DOHH2 (cell line): ENCODE results near the gene ANO10.

Experiments used
- H3F3A ChIP-seq: fragments of 200-600 bp; sonication (generic), shearing (Covaris generic); 2 replicates; pipeline ENCODE4 v1.6.0; 2016; ENCODE audit warnings: antibody characterized with exemption, mild to moderate bottlenecking; ENCODE audit not compliant: control insufficient read depth, insufficient read depth
- H3K27ac ChIP-seq: fragments of 200-600 bp; sonication (generic); 2 replicates; pipeline ENCODE4 v1.5.1; 2014; ENCODE audit warnings: low read depth, mild to moderate bottlenecking, low read length, moderate library complexity
- H3K27me3 ChIP-seq: fragments of 200-600 bp; sonication (generic); 2 replicates; pipeline ENCODE4 v1.6.1; 2014; ENCODE audit warnings: mild to moderate bottlenecking, low read length, mixed read lengths; ENCODE audit not compliant: control insufficient read depth
- H3K36me3 ChIP-seq: fragments of 200-600 bp; sonication (generic); 2 replicates; pipeline ENCODE4 v1.6.1; 2014; ENCODE audit warnings: mild to moderate bottlenecking, low read length, moderate library complexity, mixed read lengths; ENCODE audit not compliant: control insufficient read depth
- H3K4me1 ChIP-seq: fragments of 200-600 bp; sonication (generic); 2 replicates; pipeline ENCODE4 v1.6.1; 2014; ENCODE audit warnings: mild to moderate bottlenecking, low read length, mixed read lengths; ENCODE audit not compliant: control insufficient read depth
- H3K4me2 ChIP-seq: fragments of 200-600 bp; sonication (generic); 2 replicates; pipeline ENCODE4 v1.6.0; 2014; ENCODE audit warnings: mild to moderate bottlenecking, low read length, moderate library complexity
- H3K4me3 ChIP-seq: fragments of 200-600 bp; sonication (generic); 2 replicates; pipeline ENCODE4 v1.5.1; 2014; ENCODE audit warnings: mild to moderate bottlenecking, low read length, mixed read lengths
- H3K79me2 ChIP-seq: fragments of 200-600 bp; sonication (generic); 2 replicates; pipeline ENCODE4 v1.6.1; 2014; ENCODE audit warnings: mild to moderate bottlenecking, low read length, mixed read lengths; ENCODE audit not compliant: control insufficient read depth
- H3K9me2 ChIP-seq: fragments of 200-600 bp; sonication (generic); replicated peaks from 2 replicates; pipeline ENCODE4 v1.6.1; 2014; ENCODE audit warnings: mild to moderate bottlenecking, low read length, mixed read lengths; ENCODE audit not compliant: control insufficient read depth
- H3K9me3 ChIP-seq: fragments of 200-600 bp; sonication (generic); 2 replicates; pipeline ENCODE4 v1.6.1; 2014; ENCODE audit warnings: antibody characterized with exemption, low read length, mixed read lengths; ENCODE audit not compliant: control insufficient read depth, insufficient read depth
- H4K20me1 ChIP-seq: fragments of 200-600 bp; sonication (generic); 2 replicates; pipeline ENCODE4 v1.6.0; 2014; ENCODE audit warnings: low read depth, mild to moderate bottlenecking, antibody characterized with exemption, low read length, moderate library complexity; ENCODE audit not compliant: control insufficient read depth, insufficient read depth
- EZH2phosphoT487 ChIP-seq: fragments of 200-600 bp; sonication (generic); IDR thresholded peaks from 2 replicates; pipeline ENCODE4 v1.6.1; 2017; ENCODE audit warnings: borderline replicate concordance, mild to moderate bottlenecking, antibody characterized with exemption, low read length, moderate library complexity, mixed read lengths
- TF ChIP-seq, protein P1 (sequence below): fragments of 200-600 bp; sonication (generic); IDR thresholded peaks from one replicate; pipeline ENCODE4 v1.5.1; 2014; ENCODE audit warnings: antibody characterized with exemption, mild to moderate bottlenecking, low read depth, low read length; ENCODE audit not compliant: poor library complexity, severe bottlenecking

The ANO10 gene

DNA sequence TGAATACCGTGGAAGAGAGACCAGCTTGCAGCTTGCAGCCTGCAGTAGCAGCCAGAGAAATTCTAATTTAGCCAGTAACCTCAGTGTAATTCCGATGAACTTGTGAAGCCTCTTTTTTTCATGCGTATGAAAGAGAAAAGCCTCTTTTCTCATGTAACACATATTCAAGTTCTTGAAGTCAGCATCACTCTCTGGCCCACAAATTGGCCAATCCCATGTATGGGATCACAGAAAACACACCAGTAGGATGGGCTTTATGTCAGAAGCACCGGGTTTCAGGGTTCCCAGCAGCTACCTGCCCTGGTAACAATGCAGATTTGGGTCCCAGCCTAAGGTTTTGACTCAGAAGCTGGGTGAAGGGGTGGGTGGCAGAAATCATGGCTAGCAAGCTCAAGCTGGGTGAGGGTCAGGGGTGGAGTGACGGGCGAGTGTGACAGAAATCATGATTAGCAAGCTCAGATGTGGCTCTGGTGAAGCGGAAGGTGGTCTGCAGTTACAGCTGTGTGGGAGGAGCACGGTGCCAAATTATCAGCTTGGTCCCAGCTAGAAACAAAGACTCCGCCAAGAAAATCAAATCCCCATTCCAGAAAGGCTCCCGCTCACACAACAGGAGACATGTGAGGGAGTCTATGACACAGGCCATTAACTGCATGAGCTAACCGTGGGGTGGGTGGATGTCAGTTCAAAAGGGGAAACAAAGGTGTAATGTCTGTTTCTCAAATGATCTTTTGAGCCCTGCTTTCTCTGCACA, 248.8 kb downstream of the ANO10 start:
- TF ChIP-seq, protein P1, sequence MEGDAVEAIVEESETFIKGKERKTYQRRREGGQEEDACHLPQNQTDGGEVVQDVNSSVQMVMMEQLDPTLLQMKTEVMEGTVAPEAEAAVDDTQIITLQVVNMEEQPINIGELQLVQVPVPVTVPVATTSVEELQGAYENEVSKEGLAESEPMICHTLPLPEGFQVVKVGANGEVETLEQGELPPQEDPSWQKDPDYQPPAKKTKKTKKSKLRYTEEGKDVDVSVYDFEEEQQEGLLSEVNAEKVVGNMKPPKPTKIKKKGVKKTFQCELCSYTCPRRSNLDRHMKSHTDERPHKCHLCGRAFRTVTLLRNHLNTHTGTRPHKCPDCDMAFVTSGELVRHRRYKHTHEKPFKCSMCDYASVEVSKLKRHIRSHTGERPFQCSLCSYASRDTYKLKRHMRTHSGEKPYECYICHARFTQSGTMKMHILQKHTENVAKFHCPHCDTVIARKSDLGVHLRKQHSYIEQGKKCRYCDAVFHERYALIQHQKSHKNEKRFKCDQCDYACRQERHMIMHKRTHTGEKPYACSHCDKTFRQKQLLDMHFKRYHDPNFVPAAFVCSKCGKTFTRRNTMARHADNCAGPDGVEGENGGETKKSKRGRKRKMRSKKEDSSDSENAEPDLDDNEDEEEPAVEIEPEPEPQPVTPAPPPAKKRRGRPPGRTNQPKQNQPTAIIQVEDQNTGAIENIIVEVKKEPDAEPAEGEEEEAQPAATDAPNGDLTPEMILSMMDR, result no peak
- no peak for TF ChIP-seq EZH2phosphoT487
- no peaks in the 10 kb centered on the region for H3K9me3 ChIP-seq
- H3K4me3 ChIP-seq, result no peak overlapping the region
- no peaks in the 10 kb centered on the region for H3K27me3 ChIP-seq
- no peaks in the 10 kb centered on the region for H4K20me1 ChIP-seq
- no peaks in the 10 kb centered on the region for H3F3A ChIP-seq
- H3K36me3 ChIP-seq, result no peaks in the 10 kb centered on the region
- H3K4me1 ChIP-seq, result no peaks in the 10 kb centered on the region
- H3K9me2 ChIP-seq, result no peaks in the 10 kb centered on the region
- H3K79me2 ChIP-seq, result no peaks in the 10 kb centered on the region
- no peak overlapping the region for H3K4me2 ChIP-seq
- H3K27ac ChIP-seq, result no peak overlapping the region

DNA sequence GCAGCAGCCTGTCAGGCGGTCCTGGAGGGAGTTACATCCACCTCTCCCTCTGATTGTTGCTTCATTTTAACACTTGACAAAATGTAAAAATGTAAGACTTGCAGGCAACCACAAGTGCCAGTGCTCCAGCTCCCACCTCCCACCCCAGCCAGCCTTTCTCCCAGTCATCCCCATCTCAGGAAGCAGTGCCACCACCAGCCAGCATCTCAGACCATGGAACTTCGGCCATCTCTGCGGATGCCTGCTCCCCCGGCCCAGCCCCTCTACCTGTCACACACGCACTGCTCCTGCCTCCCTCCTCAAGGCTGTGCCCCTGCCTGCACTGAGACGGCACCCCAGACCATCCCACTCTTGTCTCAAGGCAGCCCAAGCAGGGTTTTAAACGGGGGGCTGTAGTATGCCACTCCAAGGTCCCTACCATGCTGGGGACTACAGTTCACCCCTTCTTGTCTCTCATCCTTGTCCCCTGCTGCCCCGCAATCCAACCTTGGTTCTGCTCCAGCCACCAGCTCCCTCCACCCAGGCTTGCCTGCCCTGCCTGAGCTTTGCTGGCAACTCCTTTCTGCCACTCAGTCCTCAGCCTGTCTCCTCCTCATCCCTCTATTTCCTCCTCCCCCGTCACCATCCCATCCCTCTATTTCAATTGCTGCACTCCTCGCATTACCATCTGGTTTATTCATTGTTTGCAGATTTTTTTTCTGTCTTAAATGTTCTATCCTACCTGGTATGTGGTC, 249.6 kb downstream of the ANO10 start:
- Histone ChIP-seq H3K9me3 (no peaks in the 10 kb centered on the region), H3F3A (no peaks in the 10 kb centered on the region), H3K4me3 (no peak overlapping the region), H3K36me3 (no peaks in the 10 kb centered on the region), H3K79me2 (no peaks in the 10 kb centered on the region), H4K20me1 (no peaks in the 10 kb centered on the region), H3K27ac (no peak overlapping the region), H3K27me3 (no peaks in the 10 kb centered on the region), H3K4me1 (no peaks in the 10 kb centered on the region), H3K9me2 (no peaks in the 10 kb centered on the region), H3K4me2 (no peak overlapping the region)
- TF ChIP-seq, protein P1, result no peak
- no peak for TF ChIP-seq EZH2phosphoT487

DNA sequence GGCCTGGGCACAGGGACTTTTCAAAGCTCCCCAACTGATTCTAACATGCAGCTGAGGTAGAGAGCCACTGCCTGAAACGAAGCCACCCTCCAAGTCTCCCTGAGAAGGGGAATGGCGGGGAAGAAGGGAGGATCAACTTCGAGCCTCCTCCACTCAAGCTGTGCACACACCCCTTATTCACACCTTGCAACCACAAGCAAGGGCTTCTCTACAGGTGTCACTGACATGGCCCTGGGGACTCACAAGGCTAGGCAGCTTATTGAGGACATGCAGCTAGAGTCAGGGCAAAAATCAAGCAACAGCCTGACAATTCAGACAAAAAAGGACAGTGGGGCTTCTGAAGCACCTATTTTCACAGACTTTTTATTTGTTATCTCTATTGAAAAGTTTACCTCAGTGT, 250.3 kb downstream of the ANO10 start:
- Histone ChIP-seq H3K27me3 (no peaks in the 10 kb centered on the region), H3K4me1 (no peaks in the 10 kb centered on the region), H4K20me1 (no peaks in the 10 kb centered on the region), H3K36me3 (no peaks in the 10 kb centered on the region), H3F3A (no peaks in the 10 kb centered on the region), H3K79me2 (no peaks in the 10 kb centered on the region), H3K9me2 (no peaks in the 10 kb centered on the region), H3K27ac (no peak overlapping the region), H3K4me2 (no peak overlapping the region), H3K9me3 (no peaks in the 10 kb centered on the region), H3K4me3 (no peak overlapping the region)
- TF ChIP-seq EZH2phosphoT487, result no peak
- TF ChIP-seq, protein P1, result no peak
